ENCODE measurements around the gene ABCC2.

ABCC2 gene

DNA sequence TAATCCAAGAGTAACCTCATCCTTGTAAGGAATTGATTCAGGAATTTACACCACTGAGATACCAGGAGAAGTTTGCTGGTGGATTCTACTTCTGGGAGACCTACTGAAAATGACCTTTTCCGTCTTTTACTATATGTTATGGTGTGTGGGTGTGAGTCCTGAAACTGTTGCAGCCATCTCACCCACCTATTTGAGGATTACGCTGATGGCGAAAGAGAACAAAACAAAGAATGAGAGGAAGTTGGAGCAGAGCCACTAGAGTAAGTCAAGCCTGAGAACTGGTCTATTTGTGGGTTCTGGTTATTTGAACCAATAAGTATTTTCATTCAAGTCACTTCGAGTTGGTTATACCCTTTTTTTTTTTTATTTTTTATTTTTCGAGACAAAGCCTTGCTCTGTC lies 12.7 kb upstream of the ABCC2 start:
- WGBS (ENCODE audit: insufficient coverage) = 90% methylated on average over 2 of the region's 5 CpGs
- no peak for DNase-seq
- Histone ChIP-seq H3K36me3 (ENCODE audit: control insufficient read depth in 4 of 4, insufficient read depth in 4 of 4, low read length in 3 of 4) (no peaks in the 10 kb centered on the region), H3K4me3 (ENCODE audit: control insufficient read depth in 1 of 7, extremely low read depth in 1 of 7, insufficient read depth in 4 of 7, low read depth in 2 of 7, low read length in 6 of 7) (no peak overlapping the region), H3K27me3 (replicated peaks in 2 of 5; ENCODE audit: control insufficient read depth in 4 of 5, insufficient read depth in 5 of 5, low read length in 4 of 5) (no peaks in the 10 kb centered on the region), H3K9me3 (ENCODE audit: control extremely low read depth in 1 of 5, control insufficient read depth in 4 of 5, insufficient read depth in 2 of 5, low read depth in 1 of 5, low read length in 4 of 5) (no peaks in the 10 kb centered on the region), H3K27ac (ENCODE audit: insufficient read depth in 1 of 2, low read depth in 1 of 2, low read length in 2 of 2, poor library complexity in 1 of 2, severe bottlenecking in 2 of 2) (no peak overlapping the region), H3K4me1 (ENCODE audit: control extremely low read depth in 1 of 4, control insufficient read depth in 4 of 4, insufficient read depth in 4 of 4, low read length in 3 of 4) (no peaks in the 10 kb centered on the region)
- POLR2A ChIA-PET = no interaction called here
- CTCF ChIA-PET = interaction anchor here (1.0 kb wide), 1 partner anchor 10 kb away, joined by 3 read pairs; no protein-coding TSS in a partner anchor

GRCh38 chr10:99770408-99771045 lies 11.9 kb upstream of the ABCC2 start:
- Histone ChIP-seq H3K4me3 (ENCODE audit: control insufficient read depth in 1 of 7, extremely low read depth in 1 of 7, insufficient read depth in 4 of 7, low read depth in 2 of 7, low read length in 6 of 7) (no peak overlapping the region), H3K36me3 (ENCODE audit: control insufficient read depth in 4 of 4, insufficient read depth in 4 of 4, low read length in 3 of 4) (no peaks in the 10 kb centered on the region), H3K27ac (ENCODE audit: insufficient read depth in 1 of 2, low read depth in 1 of 2, low read length in 2 of 2, poor library complexity in 1 of 2, severe bottlenecking in 2 of 2) (no peak overlapping the region), H3K4me1 (ENCODE audit: control extremely low read depth in 1 of 4, control insufficient read depth in 4 of 4, insufficient read depth in 4 of 4, low read length in 3 of 4) (no peaks in the 10 kb centered on the region), H3K27me3 (replicated peaks in 2 of 5; ENCODE audit: control insufficient read depth in 4 of 5, insufficient read depth in 5 of 5, low read length in 4 of 5) (no peaks in the 10 kb centered on the region), H3K9me3 (ENCODE audit: control extremely low read depth in 1 of 5, control insufficient read depth in 4 of 5, insufficient read depth in 2 of 5, low read depth in 1 of 5, low read length in 4 of 5) (no peaks in the 10 kb centered on the region)
- 100% methylated on average over 1 of the region's 4 CpGs for WGBS (ENCODE audit: insufficient coverage)
- ChIA-PET CTCF (no interaction called here), POLR2A (no interaction called here)
- DNase-seq = no peak

DNA sequence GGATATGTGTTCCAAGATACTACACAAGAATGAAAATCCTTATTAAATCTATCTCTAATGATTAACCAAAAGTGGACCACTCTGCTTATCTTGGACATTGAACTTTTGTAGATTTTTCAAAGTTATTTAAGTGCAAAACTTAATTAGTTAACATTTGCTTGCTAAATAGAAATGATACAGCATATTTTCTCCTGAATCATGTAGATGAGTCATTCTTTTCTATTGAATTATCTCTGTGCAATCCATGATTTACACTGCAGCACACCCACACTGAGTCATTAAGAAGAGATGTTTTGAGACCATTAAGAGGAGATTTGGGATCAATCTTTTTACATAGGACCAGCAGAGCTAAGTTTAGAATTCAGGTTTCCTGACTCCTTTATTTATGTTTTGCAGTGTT lies 6.6 kb upstream of the ABCC2 start:
- H3K9me3 ChIP-seq (ENCODE audit: control extremely low read depth in 1 of 5, control insufficient read depth in 4 of 5, insufficient read depth in 2 of 5, low read depth in 1 of 5, low read length in 4 of 5) = peaks cover 0 to 3% (median 0%) of the 10 kb centered on the region in 5 experiments
- H3K4me3 ChIP-seq (ENCODE audit: control insufficient read depth in 1 of 7, extremely low read depth in 1 of 7, insufficient read depth in 4 of 7, low read depth in 2 of 7, low read length in 6 of 7) = no peak overlapping the region
- H3K4me1 ChIP-seq (ENCODE audit: control extremely low read depth in 1 of 4, control insufficient read depth in 4 of 4, insufficient read depth in 4 of 4, low read length in 3 of 4) = peaks cover 4 to 38% (median 8%) of the 10 kb centered on the region in 4 experiments
- no peaks in the 10 kb centered on the region for H3K36me3 ChIP-seq (ENCODE audit: control insufficient read depth in 4 of 4, insufficient read depth in 4 of 4, low read length in 3 of 4)
- ChIA-PET POLR2A (no interaction called here), CTCF (no interaction called here)
- H3K27me3 ChIP-seq (replicated peaks in 2 of 5; ENCODE audit: control insufficient read depth in 4 of 5, insufficient read depth in 5 of 5, low read length in 4 of 5) = no peaks in the 10 kb centered on the region
- peak; percentile 33 to 81 (median 74) for DNase-seq
- H3K27ac ChIP-seq (ENCODE audit: insufficient read depth in 1 of 2, low read depth in 1 of 2, low read length in 2 of 2, poor library complexity in 1 of 2, severe bottlenecking in 2 of 2) = no peak overlapping the region

GRCh38 chr10:99777918-99778714 lies 4.3 kb upstream of the ABCC2 start:
- WGBS (ENCODE audit: insufficient coverage) = no CpG with 5 or more reads among the region's 1 CpG
- DNase-seq = peak in 1 of 3 donors; percentile 12
- POLR2A ChIA-PET = no interaction called here
- Histone ChIP-seq H3K27me3 (replicated peaks in 2 of 5; ENCODE audit: control insufficient read depth in 4 of 5, insufficient read depth in 5 of 5, low read length in 4 of 5) (no peaks in the 10 kb centered on the region), H3K9me3 (ENCODE audit: control extremely low read depth in 1 of 5, control insufficient read depth in 4 of 5, insufficient read depth in 2 of 5, low read depth in 1 of 5, low read length in 4 of 5) (peaks cover 0 to 3% (median 0%) of the 10 kb centered on the region in 5 experiments), H3K36me3 (ENCODE audit: control insufficient read depth in 4 of 4, insufficient read depth in 4 of 4, low read length in 3 of 4) (no peaks in the 10 kb centered on the region), H3K4me3 (ENCODE audit: control insufficient read depth in 1 of 7, extremely low read depth in 1 of 7, insufficient read depth in 4 of 7, low read depth in 2 of 7, low read length in 6 of 7) (no peak overlapping the region), H3K4me1 (ENCODE audit: control extremely low read depth in 1 of 4, control insufficient read depth in 4 of 4, insufficient read depth in 4 of 4, low read length in 3 of 4) (peaks cover 4 to 38% (median 8%) of the 10 kb centered on the region in 4 experiments), H3K27ac (ENCODE audit: insufficient read depth in 1 of 2, low read depth in 1 of 2, low read length in 2 of 2, poor library complexity in 1 of 2, severe bottlenecking in 2 of 2) (no peak overlapping the region)
- CTCF ChIA-PET = no interaction called here

DNA sequence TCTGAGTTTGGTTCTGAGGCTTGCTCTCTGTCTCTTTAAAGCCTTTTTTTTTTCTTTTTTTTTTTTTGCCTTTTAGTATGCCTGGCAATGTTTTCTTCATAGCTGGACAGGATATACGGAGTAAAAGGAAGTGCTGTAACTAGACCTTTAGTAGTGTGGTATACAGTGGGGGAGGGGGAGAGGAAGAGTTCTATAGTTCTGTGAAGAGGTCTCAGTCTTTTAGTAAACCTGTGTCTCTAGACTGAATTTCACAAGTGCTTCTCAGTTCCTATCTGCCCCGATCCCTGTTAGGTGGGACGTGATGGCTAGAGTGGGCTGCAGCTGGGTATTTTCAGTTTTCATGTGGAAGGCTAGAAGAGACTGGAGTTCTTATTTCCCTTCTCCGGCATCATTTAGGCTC lies 3.1 kb upstream of the ABCC2 start:
- ChIA-PET POLR2A (no interaction called here), CTCF (no interaction called here)
- DNase-seq = peak in 2 of 3 donors; percentile 42 to 44
- Histone ChIP-seq H3K36me3 (ENCODE audit: control insufficient read depth in 4 of 4, insufficient read depth in 4 of 4, low read length in 3 of 4) (no peaks in the 10 kb centered on the region), H3K4me1 (ENCODE audit: control extremely low read depth in 1 of 4, control insufficient read depth in 4 of 4, insufficient read depth in 4 of 4, low read length in 3 of 4) (peaks cover 4 to 38% (median 8%) of the 10 kb centered on the region in 4 experiments), H3K27me3 (replicated peaks in 2 of 5; ENCODE audit: control insufficient read depth in 4 of 5, insufficient read depth in 5 of 5, low read length in 4 of 5) (no peaks in the 10 kb centered on the region), H3K9me3 (ENCODE audit: control extremely low read depth in 1 of 5, control insufficient read depth in 4 of 5, insufficient read depth in 2 of 5, low read depth in 1 of 5, low read length in 4 of 5) (peaks cover 0 to 3% (median 0%) of the 10 kb centered on the region in 5 experiments), H3K4me3 (ENCODE audit: control insufficient read depth in 1 of 7, extremely low read depth in 1 of 7, insufficient read depth in 4 of 7, low read depth in 2 of 7, low read length in 6 of 7) (peak overlapping the region in 2 of 7 experiments; percentile 17 to 56), H3K27ac (ENCODE audit: insufficient read depth in 1 of 2, low read depth in 1 of 2, low read length in 2 of 2, poor library complexity in 1 of 2, severe bottlenecking in 2 of 2) (no peak overlapping the region)
- WGBS (ENCODE audit: insufficient coverage) = 67% methylated on average over 2 of the region's 4 CpGs

DNA sequence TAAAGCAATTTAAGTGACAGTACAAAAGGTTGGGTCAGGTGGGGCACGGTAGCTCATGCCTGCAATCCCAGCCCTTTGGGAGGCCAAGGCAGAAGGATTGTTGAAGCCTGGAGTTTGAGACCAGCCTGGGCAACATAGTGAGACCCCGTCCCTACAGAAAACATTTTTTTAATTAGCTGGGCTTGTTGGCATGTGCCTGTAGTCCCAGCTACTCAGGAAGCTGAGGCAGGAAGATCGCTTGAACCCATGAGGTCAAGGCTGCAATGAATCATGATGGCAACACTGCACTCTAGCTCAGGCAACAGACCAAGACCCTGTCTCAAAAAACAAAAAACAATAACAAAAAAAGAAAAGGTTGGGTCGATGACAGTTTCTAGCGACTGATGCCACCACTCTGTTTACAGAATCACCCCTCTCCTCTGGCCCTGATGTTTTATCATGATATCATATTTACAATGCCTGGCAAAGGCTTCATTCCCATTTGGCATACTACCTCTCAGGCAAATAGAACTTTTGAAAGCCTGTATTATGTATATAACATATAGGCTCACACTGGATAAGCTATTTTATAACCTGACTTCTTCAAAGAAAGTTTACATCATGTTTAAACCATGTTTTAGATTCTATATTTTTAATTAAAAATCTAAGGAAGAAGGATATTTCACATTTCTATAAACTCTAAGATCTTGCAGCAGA lies 558 bp upstream of the ABCC2 start:
- DNase-seq = no peak
- H3K27me3 ChIP-seq (replicated peaks in 2 of 5; ENCODE audit: control insufficient read depth in 4 of 5, insufficient read depth in 5 of 5, low read length in 4 of 5) = no peaks in the 10 kb centered on the region
- no peak overlapping the region for H3K4me3 ChIP-seq (ENCODE audit: control insufficient read depth in 1 of 7, extremely low read depth in 1 of 7, insufficient read depth in 4 of 7, low read depth in 2 of 7, low read length in 6 of 7)
- peaks cover 4 to 29% (median 8%) of the 10 kb centered on the region in 4 experiments for H3K4me1 ChIP-seq (ENCODE audit: control extremely low read depth in 1 of 4, control insufficient read depth in 4 of 4, insufficient read depth in 4 of 4, low read length in 3 of 4)
- H3K9me3 ChIP-seq (ENCODE audit: control extremely low read depth in 1 of 5, control insufficient read depth in 4 of 5, insufficient read depth in 2 of 5, low read depth in 1 of 5, low read length in 4 of 5) = peaks cover 0 to 3% (median 0%) of the 10 kb centered on the region in 5 experiments
- WGBS (ENCODE audit: insufficient coverage) = 100% methylated on average over 3 of the region's 5 CpGs
- no peak overlapping the region for H3K27ac ChIP-seq (ENCODE audit: insufficient read depth in 1 of 2, low read depth in 1 of 2, low read length in 2 of 2, poor library complexity in 1 of 2, severe bottlenecking in 2 of 2)
- ChIA-PET CTCF (interaction anchor here (1.5 kb wide), 1 partner anchor 10 kb away, joined by 3 read pairs; no protein-coding TSS in a partner anchor), POLR2A (no interaction called here)
- no peaks in the 10 kb centered on the region for H3K36me3 ChIP-seq (ENCODE audit: control insufficient read depth in 4 of 4, insufficient read depth in 4 of 4, low read length in 3 of 4)
